ENCODE results near the gene DCC.

GRCh38 chr18:52605345-52605744 lies 265.3 kb downstream of the DCC start:
- no peak for TF ChIP-seq YY1 (IDR thresholded peaks at IDR 0.05; ENCODE audit: extremely low read depth, insufficient replicate concordance, low read depth, low read length)
- no peak for TF ChIP-seq POLR2AphosphoS5 (IDR thresholded peaks at IDR 0.05; ENCODE audit: low read depth, low read length)
- no peak for TF ChIP-seq EZH2phosphoT487 (IDR thresholded peaks at IDR 0.05; ENCODE audit: borderline replicate concordance)
- TF ChIP-seq, protein P1, sequence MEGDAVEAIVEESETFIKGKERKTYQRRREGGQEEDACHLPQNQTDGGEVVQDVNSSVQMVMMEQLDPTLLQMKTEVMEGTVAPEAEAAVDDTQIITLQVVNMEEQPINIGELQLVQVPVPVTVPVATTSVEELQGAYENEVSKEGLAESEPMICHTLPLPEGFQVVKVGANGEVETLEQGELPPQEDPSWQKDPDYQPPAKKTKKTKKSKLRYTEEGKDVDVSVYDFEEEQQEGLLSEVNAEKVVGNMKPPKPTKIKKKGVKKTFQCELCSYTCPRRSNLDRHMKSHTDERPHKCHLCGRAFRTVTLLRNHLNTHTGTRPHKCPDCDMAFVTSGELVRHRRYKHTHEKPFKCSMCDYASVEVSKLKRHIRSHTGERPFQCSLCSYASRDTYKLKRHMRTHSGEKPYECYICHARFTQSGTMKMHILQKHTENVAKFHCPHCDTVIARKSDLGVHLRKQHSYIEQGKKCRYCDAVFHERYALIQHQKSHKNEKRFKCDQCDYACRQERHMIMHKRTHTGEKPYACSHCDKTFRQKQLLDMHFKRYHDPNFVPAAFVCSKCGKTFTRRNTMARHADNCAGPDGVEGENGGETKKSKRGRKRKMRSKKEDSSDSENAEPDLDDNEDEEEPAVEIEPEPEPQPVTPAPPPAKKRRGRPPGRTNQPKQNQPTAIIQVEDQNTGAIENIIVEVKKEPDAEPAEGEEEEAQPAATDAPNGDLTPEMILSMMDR (IDR thresholded peaks at IDR 0.05 in 2 of 3, conservative IDR thresholded peaks at IDR 0.05 in 1 of 3; ENCODE audit: borderline replicate concordance in 1 of 3, insufficient read depth in 1 of 3, low read depth in 2 of 3, low read length in 2 of 3), result no peak
- no peak for TF ChIP-seq POLR2A (IDR thresholded peaks at IDR 0.05; ENCODE audit: borderline replicate concordance, extremely low read depth, insufficient read depth, insufficient read length)
- TF ChIP-seq SRF (IDR thresholded peaks at IDR 0.05; ENCODE audit: low read depth), result no peak
- no peak for TF ChIP-seq EGR1 (IDR thresholded peaks at IDR 0.05; ENCODE audit: low read depth)
- no peak for TF ChIP-seq CBX3 (IDR thresholded peaks at IDR 0.05; ENCODE audit: low read depth)

Data from HCT116 (cell line).